ENCODE data around the gene TMLHE.

- TF ChIP-seq TAF1 (IDR thresholded peaks at IDR 0.05; ENCODE audit: low read depth) = no peak
- TF ChIP-seq MAX (IDR thresholded peaks at IDR 0.05) = no peak
These were observed 98.5 kb downstream of the TMLHE start for GRCh38 chrX:155514225-155514624.

All from Ishikawa (cell line).